ENCODE data around the gene GET3.

DNA sequence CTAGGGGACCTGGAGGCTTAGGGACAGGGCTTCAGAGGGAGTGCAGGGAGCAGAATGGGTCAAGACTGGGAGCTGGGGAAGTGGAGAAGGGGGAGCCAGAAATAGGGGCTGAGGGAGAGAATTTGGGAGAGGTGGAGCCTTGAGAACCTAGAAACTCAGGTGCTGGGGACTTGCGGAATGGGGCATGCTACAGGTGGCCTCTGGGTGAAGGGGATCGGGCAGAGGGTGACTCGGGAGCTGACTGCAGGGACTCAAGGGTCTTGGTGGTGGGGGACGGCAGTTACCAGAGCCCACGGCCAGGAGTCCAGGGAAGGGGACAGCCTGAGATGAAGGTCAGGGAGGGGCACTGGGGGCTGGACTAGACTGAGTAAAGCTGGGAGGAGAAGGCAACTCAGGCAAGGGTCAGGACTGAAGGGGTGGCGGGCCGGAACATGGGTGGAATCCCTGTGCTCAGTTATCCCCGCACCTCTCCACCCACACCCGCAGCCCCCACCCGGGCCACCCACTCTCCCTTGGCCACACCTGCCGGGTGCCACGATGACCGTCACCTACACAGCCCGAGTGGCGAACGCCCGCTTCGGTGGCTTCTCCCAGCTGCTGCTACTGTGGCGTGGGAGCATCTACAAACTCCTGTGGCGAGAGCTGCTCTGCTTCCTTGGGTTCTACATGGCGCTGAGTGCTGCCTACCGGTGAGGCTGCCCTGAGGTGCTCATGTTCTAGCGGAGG is 14.9 kb downstream of the GET3 start:
- TF ChIP-seq, protein P1, sequence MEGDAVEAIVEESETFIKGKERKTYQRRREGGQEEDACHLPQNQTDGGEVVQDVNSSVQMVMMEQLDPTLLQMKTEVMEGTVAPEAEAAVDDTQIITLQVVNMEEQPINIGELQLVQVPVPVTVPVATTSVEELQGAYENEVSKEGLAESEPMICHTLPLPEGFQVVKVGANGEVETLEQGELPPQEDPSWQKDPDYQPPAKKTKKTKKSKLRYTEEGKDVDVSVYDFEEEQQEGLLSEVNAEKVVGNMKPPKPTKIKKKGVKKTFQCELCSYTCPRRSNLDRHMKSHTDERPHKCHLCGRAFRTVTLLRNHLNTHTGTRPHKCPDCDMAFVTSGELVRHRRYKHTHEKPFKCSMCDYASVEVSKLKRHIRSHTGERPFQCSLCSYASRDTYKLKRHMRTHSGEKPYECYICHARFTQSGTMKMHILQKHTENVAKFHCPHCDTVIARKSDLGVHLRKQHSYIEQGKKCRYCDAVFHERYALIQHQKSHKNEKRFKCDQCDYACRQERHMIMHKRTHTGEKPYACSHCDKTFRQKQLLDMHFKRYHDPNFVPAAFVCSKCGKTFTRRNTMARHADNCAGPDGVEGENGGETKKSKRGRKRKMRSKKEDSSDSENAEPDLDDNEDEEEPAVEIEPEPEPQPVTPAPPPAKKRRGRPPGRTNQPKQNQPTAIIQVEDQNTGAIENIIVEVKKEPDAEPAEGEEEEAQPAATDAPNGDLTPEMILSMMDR (IDR thresholded peaks at IDR 0.05 in 4 of 5, conservative IDR thresholded peaks at IDR 0.05 in 1 of 5), result no peak
- TF ChIP-seq POLR2A (IDR thresholded peaks at IDR 0.05), result no peak
